NCI-H146 treated with DMSO at 0.1 percent for 48 hours (cell line): ENCODE data around the gene WDR43.

Experiments
- DNase-seq: peaks from one replicate; lab custom pipeline; 2025; ENCODE audit not compliant: unreplicated experiment; lab: John Stamatoyannopoulos, UW

WDR43 gene

GRCh38 chr2:28991021-28991420, 96.6 kb downstream of the WDR43 start:
- no peak for DNase-seq

GRCh38 chr2:28991460-28991859, 97.0 kb downstream of the WDR43 start:
- DNase-seq: no peak

- no peak for DNase-seq
Measured at GRCh38 chr2:28993206-28993960, 98.9 kb downstream of the WDR43 start.

- DNase-seq: no peak
Measured at GRCh38 chr2:28994074-28994473, 99.6 kb downstream of the WDR43 start.

GRCh38 chr2:28994679-28995078, 100.2 kb downstream of the WDR43 start:
- no peak for DNase-seq

- no peak for DNase-seq
Measured at GRCh38 chr2:28995765-28996750, 101.6 kb downstream of the WDR43 start.

- peak; percentile 31 for DNase-seq
Measured at GRCh38 chr2:28997237-28997846, 102.9 kb downstream of the WDR43 start.
